ENCODE results near the gene OPHN1. TPM values are rescaled to one million over a fixed set of nuclear protein-coding genes. Genes with fewer than 3 reads are reported as not detected.

OPHN1 gene
- total and polyA plus RNA-seq, 2 donors (not counting 3 experiments of a cell fraction or from before 2014, with no cell fraction given): 3.9 to 6.7 TPM

GRCh38 chrX:68086709-68087108, 346.6 kb downstream of the OPHN1 start:
- H3K4me1 ChIP-seq (ENCODE audit: control insufficient read depth, extremely low read depth, insufficient read depth, low read length): no peaks in the 10 kb centered on the region
- DNase-seq (ENCODE audit: low read depth, low spot score) (no peak), FAIRE-seq (no peak)
- H3K36me3 ChIP-seq (ENCODE audit: control insufficient read depth in 2 of 2, extremely low read depth in 1 of 2, insufficient read depth in 2 of 2, low read length in 2 of 2): no peaks in the 10 kb centered on the region
- dilution Hi-C loops (cut with MboI; ENCODE audit: extremely low pct_ligation_motif_present, low sequenced_read_pairs) (no loop called here), intact Hi-C loops (cut with micrococcal nuclease) (no loop called here)
- POLR2A ChIA-PET: no interaction called here
- TF ChIP-seq GATA2 (IDR thresholded peaks at IDR 0.05; ENCODE audit: insufficient read depth, insufficient read length, low read depth, low read length) (no peak), CTCF (IDR thresholded peaks at IDR 0.05; ENCODE audit: extremely low read depth in 1 of 2, insufficient read depth in 1 of 2, low read depth in 1 of 2, low read length in 2 of 2) (no peak), POLR2AphosphoS5 (IDR thresholded peaks at IDR 0.05; ENCODE audit: insufficient read depth, low read depth, low read length) (no peak), MYC (IDR thresholded peaks at IDR 0.05; ENCODE audit: low read depth, low read length) (no peak), MAX (IDR thresholded peaks at IDR 0.05; ENCODE audit: insufficient read depth, insufficient read length) (no peak), FOS (IDR thresholded peaks at IDR 0.05; ENCODE audit: borderline replicate concordance, insufficient read depth, low read length) (no peak), JUN (IDR thresholded peaks at IDR 0.05; ENCODE audit: borderline replicate concordance, insufficient read depth, insufficient read length, low read depth) (no peak), POLR2A (IDR thresholded peaks at IDR 0.05; ENCODE audit: low read depth, low read length) (no peak), EZH2 (IDR thresholded peaks at IDR 0.05; ENCODE audit: borderline replicate concordance, low read depth, low read length, severe bottlenecking) (no peak)
- no peaks in the 10 kb centered on the region for H4K20me1 ChIP-seq (replicated peaks; ENCODE audit: control insufficient read depth, extremely low read depth, insufficient read depth, low read length)
- H3K9me1 ChIP-seq (replicated peaks; ENCODE audit: control insufficient read depth, extremely low read depth, insufficient read depth, low read length): no peaks in the 10 kb centered on the region
- H3K9ac ChIP-seq (replicated peaks; ENCODE audit: extremely low read depth, insufficient read depth, low read length): no peak overlapping the region
- H3K4me3 ChIP-seq (replicated peaks in 1 of 3; ENCODE audit: insufficient read depth in 1 of 3, low read depth in 1 of 3, low read length in 3 of 3): no peak overlapping the region
- H3K79me2 ChIP-seq (ENCODE audit: control insufficient read depth, insufficient read depth, low read length): no peaks in the 10 kb centered on the region
- no peak overlapping the region for H2AFZ ChIP-seq (ENCODE audit: low read depth, low read length)
- H3K27ac ChIP-seq (ENCODE audit: insufficient read depth, low read depth, low read length): no peak overlapping the region
- no peaks in the 10 kb centered on the region for H3K9me3 ChIP-seq (replicated peaks; ENCODE audit: control insufficient read depth, insufficient read depth, low read length)
- CTCF ChIA-PET: no interaction called here
- BruUV-seq (replicated peaks): no TSS peak
- H3K4me2 ChIP-seq (ENCODE audit: insufficient read depth, low read length): no peak overlapping the region
- H3K27me3 ChIP-seq (ENCODE audit: control insufficient read depth in 2 of 2, insufficient read depth in 2 of 2, low read length in 2 of 2): no peaks in the 10 kb centered on the region

Data from endothelial cell of umbilical vein (primary cell).